ENCODE data around the gene SLC4A2. TPM values are rescaled to one million over a fixed set of nuclear protein-coding genes. Genes with fewer than 3 reads are reported as not detected.

Gene SLC4A2
- total and polyA plus RNA-seq, 4 donors, result 27.5 to 98.8 (median 72.6) TPM

DNA sequence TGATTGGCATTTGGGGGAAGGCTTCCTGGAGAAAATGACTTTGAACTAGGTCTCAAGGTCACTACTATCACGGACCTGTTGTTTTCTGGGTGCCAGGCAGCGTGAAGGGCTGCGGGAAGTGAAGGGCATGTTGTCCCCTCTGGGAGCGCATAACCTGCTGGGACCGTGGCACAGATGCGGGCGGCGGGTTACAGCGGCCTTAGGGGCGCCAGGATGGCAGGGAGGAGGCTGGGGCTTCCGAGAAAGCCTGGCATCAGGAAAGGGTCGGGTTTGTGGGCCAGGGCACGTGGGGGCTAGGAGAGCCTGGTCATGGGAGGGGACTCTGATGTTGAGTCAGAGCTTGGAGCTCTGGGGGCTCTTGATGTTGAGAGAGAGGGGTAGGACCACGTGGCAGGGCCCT is 6.1 kb downstream of the SLC4A2 start:
- peaks cover 23 to 49% (median 35%) of the 10 kb centered on the region in 4 donors for H3K36me3 ChIP-seq (ENCODE audit: control insufficient read depth in 4 of 4, insufficient read depth in 3 of 4, low read depth in 1 of 4, low read length in 3 of 4)
- peaks cover 12 to 42% (median 30%) of the 10 kb centered on the region in 4 donors for H3K4me1 ChIP-seq (ENCODE audit: control insufficient read depth in 4 of 4, insufficient read depth in 4 of 4, low read length in 3 of 4)
- WGBS, result 82% methylated on average over 14 of the region's 14 CpGs
- H3K27me3 ChIP-seq (ENCODE audit: control insufficient read depth in 4 of 4, insufficient read depth in 4 of 4, low read length in 3 of 4), result no peaks in the 10 kb centered on the region
- no peak overlapping the region for H3K4me3 ChIP-seq (ENCODE audit: low read depth in 1 of 3, low read length in 3 of 3)
- DNase-seq (ENCODE audit: low spot score), result no peak
- no peak overlapping the region for H3K27ac ChIP-seq (ENCODE audit: low read depth in 1 of 2, low read length in 2 of 2)
- TF ChIP-seq, protein P1, sequence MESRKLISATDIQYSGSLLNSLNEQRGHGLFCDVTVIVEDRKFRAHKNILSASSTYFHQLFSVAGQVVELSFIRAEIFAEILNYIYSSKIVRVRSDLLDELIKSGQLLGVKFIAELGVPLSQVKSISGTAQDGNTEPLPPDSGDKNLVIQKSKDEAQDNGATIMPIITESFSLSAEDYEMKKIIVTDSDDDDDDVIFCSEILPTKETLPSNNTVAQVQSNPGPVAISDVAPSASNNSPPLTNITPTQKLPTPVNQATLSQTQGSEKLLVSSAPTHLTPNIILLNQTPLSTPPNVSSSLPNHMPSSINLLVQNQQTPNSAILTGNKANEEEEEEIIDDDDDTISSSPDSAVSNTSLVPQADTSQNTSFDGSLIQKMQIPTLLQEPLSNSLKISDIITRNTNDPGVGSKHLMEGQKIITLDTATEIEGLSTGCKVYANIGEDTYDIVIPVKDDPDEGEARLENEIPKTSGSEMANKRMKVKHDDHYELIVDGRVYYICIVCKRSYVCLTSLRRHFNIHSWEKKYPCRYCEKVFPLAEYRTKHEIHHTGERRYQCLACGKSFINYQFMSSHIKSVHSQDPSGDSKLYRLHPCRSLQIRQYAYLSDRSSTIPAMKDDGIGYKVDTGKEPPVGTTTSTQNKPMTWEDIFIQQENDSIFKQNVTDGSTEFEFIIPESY (IDR thresholded peaks at IDR 0.05), result no peak
- TF ChIP-seq RXRA (IDR thresholded peaks at IDR 0.05) (no peak), NR2F2 (IDR thresholded peaks at IDR 0.05) (no peak), JUND (IDR thresholded peaks at IDR 0.05) (no peak)
- H3K9me3 ChIP-seq (ENCODE audit: control insufficient read depth in 4 of 4, low read length in 3 of 4), result no peaks in the 10 kb centered on the region
- H3K9ac ChIP-seq (ENCODE audit: low read depth in 1 of 2, low read length in 2 of 2), result no peak overlapping the region

DNA sequence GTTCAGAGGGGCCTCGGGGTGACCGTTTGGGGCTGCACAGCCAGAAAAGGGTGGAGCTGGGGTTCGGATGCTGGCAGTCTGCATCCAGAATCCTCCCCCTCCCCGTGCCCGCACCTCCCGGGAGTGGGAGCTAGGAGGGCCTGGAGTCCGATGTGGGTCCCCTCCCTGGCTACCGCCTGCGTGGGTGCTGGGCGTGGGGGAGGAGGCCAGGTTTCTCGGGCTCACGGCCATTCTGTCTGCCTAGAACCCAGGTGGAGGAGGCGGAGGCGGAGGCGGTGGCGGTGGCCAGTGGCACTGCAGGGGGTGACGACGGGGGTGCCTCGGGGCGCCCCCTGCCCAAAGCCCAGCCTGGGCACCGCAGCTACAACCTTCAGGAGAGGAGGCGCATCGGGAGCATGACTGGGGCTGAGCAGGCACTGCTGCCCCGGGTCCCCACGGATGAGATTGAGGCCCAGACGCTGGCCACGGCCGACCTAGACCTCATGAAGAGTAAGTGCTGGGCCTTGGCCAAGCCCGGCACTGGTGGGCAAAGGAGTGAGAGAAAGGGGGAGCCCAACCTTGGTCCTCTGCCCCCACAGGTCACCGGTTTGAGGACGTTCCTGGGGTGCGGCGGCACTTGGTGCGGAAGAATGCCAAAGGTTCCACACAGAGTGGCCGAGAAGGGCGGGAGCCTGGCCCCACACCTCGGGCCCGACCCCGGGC is 7.0 kb downstream of the SLC4A2 start:
- no peak overlapping the region for H3K4me3 ChIP-seq (ENCODE audit: low read depth in 1 of 3, low read length in 3 of 3)
- no peaks in the 10 kb centered on the region for H3K27me3 ChIP-seq (ENCODE audit: control insufficient read depth in 4 of 4, insufficient read depth in 4 of 4, low read length in 3 of 4)
- H3K4me1 ChIP-seq (ENCODE audit: control insufficient read depth in 4 of 4, insufficient read depth in 4 of 4, low read length in 3 of 4), result peaks cover 5 to 33% (median 24%) of the 10 kb centered on the region in 4 donors
- no peak overlapping the region for H3K27ac ChIP-seq (ENCODE audit: low read depth in 1 of 2, low read length in 2 of 2)
- H3K9ac ChIP-seq (ENCODE audit: low read depth in 1 of 2, low read length in 2 of 2), result no peak overlapping the region
- WGBS, result 95% methylated on average over 39 of the region's 39 CpGs
- TF ChIP-seq RXRA (IDR thresholded peaks at IDR 0.05) (no peak), HNF4A (conservative IDR thresholded peaks at IDR 0.05) (no peak), EGR1 (IDR thresholded peaks at IDR 0.05; ENCODE audit: low read depth in 2 of 2) (no peak), YY1 (IDR thresholded peaks at IDR 0.05) (no peak), HNF4G (IDR thresholded peaks at IDR 0.05) (no peak), TAF1 (conservative IDR thresholded peaks at IDR 0.05) (no peak)
- TF ChIP-seq, protein P2, sequence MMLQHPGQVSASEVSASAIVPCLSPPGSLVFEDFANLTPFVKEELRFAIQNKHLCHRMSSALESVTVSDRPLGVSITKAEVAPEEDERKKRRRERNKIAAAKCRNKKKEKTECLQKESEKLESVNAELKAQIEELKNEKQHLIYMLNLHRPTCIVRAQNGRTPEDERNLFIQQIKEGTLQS (IDR thresholded peaks at IDR 0.05), result no peak
- TF ChIP-seq, protein P3, sequence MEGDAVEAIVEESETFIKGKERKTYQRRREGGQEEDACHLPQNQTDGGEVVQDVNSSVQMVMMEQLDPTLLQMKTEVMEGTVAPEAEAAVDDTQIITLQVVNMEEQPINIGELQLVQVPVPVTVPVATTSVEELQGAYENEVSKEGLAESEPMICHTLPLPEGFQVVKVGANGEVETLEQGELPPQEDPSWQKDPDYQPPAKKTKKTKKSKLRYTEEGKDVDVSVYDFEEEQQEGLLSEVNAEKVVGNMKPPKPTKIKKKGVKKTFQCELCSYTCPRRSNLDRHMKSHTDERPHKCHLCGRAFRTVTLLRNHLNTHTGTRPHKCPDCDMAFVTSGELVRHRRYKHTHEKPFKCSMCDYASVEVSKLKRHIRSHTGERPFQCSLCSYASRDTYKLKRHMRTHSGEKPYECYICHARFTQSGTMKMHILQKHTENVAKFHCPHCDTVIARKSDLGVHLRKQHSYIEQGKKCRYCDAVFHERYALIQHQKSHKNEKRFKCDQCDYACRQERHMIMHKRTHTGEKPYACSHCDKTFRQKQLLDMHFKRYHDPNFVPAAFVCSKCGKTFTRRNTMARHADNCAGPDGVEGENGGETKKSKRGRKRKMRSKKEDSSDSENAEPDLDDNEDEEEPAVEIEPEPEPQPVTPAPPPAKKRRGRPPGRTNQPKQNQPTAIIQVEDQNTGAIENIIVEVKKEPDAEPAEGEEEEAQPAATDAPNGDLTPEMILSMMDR (IDR thresholded peaks at IDR 0.05; ENCODE audit: low read depth, low read length, missing input control), result no peak
- TF ChIP-seq, protein P4, sequence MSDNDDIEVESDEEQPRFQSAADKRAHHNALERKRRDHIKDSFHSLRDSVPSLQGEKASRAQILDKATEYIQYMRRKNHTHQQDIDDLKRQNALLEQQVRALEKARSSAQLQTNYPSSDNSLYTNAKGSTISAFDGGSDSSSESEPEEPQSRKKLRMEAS (IDR thresholded peaks at IDR 0.05), result no peak
- TF ChIP-seq, protein P5, sequence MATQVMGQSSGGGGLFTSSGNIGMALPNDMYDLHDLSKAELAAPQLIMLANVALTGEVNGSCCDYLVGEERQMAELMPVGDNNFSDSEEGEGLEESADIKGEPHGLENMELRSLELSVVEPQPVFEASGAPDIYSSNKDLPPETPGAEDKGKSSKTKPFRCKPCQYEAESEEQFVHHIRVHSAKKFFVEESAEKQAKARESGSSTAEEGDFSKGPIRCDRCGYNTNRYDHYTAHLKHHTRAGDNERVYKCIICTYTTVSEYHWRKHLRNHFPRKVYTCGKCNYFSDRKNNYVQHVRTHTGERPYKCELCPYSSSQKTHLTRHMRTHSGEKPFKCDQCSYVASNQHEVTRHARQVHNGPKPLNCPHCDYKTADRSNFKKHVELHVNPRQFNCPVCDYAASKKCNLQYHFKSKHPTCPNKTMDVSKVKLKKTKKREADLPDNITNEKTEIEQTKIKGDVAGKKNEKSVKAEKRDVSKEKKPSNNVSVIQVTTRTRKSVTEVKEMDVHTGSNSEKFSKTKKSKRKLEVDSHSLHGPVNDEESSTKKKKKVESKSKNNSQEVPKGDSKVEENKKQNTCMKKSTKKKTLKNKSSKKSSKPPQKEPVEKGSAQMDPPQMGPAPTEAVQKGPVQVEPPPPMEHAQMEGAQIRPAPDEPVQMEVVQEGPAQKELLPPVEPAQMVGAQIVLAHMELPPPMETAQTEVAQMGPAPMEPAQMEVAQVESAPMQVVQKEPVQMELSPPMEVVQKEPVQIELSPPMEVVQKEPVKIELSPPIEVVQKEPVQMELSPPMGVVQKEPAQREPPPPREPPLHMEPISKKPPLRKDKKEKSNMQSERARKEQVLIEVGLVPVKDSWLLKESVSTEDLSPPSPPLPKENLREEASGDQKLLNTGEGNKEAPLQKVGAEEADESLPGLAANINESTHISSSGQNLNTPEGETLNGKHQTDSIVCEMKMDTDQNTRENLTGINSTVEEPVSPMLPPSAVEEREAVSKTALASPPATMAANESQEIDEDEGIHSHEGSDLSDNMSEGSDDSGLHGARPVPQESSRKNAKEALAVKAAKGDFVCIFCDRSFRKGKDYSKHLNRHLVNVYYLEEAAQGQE (IDR thresholded peaks at IDR 0.05), result no peak
- TF ChIP-seq, protein P1 (IDR thresholded peaks at IDR 0.05), result no peak
- peaks cover 29 to 58% (median 38%) of the 10 kb centered on the region in 4 donors for H3K36me3 ChIP-seq (ENCODE audit: control insufficient read depth in 4 of 4, insufficient read depth in 3 of 4, low read depth in 1 of 4, low read length in 3 of 4)
- no peak for DNase-seq (ENCODE audit: low spot score)
- no peaks in the 10 kb centered on the region for H3K9me3 ChIP-seq (ENCODE audit: control insufficient read depth in 4 of 4, low read length in 3 of 4)
